ENCODE data around the gene DAB2IP.

The DAB2IP gene

DNA sequence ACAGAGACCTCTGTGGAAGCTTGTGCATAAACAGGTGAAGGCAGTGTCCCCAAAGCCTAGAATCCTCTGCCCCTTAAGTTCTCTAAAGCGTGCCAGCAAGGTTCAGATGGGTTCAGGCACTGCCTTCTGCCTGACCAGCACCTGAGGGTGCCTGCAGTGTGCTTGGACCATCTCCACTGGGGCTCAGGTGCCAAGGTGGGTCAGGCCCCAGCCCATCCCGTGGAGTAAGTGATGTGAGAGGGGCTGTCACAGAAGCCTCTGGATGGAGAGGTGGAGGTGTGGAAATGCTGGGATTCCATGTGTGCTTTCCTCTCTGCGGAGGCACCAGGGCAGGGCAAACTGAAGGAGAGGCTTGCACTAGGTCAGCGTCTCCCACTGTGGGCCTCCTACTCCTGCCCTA, 118.5 kb downstream of the DAB2IP start:
- Histone ChIP-seq H3K27me3 (ENCODE audit: low read depth, low read length) (no peaks in the 10 kb centered on the region), H2AFZ (ENCODE audit: low read depth, low read length) (no peak overlapping the region), H3K9ac (ENCODE audit: low read length) (no peak overlapping the region), H3K4me3 (ENCODE audit: low read length) (no peak overlapping the region), H3K36me3 (replicated peaks; ENCODE audit: low read depth, low read length) (no peaks in the 10 kb centered on the region), H3K27ac (ENCODE audit: low read length) (no peak overlapping the region), H4K20me1 (ENCODE audit: insufficient read depth, low read length) (no peaks in the 10 kb centered on the region), H3K9me3 (ENCODE audit: insufficient read depth, low read length) (no peaks in the 10 kb centered on the region), H3K79me2 (ENCODE audit: low read length) (no peaks in the 10 kb centered on the region), H3K4me1 (ENCODE audit: low read length) (peaks cover 8% of the 10 kb centered on the region), H3K4me2 (ENCODE audit: low read length) (no peak overlapping the region)
- no peak for TF ChIP-seq EZH2phosphoT487 (IDR thresholded peaks at IDR 0.05; ENCODE audit: low read depth)
- TF ChIP-seq, protein P1, sequence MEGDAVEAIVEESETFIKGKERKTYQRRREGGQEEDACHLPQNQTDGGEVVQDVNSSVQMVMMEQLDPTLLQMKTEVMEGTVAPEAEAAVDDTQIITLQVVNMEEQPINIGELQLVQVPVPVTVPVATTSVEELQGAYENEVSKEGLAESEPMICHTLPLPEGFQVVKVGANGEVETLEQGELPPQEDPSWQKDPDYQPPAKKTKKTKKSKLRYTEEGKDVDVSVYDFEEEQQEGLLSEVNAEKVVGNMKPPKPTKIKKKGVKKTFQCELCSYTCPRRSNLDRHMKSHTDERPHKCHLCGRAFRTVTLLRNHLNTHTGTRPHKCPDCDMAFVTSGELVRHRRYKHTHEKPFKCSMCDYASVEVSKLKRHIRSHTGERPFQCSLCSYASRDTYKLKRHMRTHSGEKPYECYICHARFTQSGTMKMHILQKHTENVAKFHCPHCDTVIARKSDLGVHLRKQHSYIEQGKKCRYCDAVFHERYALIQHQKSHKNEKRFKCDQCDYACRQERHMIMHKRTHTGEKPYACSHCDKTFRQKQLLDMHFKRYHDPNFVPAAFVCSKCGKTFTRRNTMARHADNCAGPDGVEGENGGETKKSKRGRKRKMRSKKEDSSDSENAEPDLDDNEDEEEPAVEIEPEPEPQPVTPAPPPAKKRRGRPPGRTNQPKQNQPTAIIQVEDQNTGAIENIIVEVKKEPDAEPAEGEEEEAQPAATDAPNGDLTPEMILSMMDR (IDR thresholded peaks at IDR 0.05; ENCODE audit: low read depth, low read length) = no peak

DNA sequence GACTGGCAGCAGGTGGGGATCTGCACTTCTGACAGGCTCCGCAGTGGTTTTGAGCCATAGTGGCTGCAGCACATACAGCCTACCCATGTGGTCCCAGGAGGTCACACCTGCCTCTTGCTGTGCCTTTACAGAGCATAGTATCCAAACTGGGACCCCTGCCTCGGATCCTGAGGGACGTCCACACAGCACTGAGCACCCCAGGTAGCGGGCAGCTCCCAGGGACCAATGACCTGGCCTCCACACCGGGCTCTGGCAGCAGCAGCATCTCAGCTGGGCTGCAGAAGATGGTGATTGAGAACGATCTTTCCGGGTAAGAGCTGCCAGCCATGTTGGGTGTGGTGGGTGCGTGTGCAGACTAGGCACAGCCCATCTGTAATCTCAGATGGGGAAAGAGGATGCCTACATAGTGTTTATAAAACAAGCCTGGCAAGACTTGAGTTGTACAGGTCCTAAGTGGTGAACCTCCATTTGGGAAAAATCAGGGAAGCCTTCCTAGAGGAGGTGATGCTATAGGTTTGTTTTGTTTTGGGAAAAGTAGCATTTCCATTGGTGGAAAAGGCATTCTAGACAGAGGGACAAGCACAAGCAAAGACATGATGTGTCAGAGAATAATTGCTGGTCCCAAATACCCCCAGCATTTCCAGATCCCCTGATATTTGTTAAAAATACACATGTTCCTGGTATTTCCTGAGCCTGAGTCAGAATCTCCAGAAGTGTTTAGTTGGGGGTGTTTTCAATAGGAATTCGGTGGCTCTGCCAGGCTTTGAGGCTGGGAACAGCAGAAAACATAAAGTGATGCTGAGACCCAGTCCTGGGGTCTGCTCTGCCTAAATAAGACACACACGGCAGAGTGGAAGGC, 119.2 kb downstream of the DAB2IP start:
- H3K4me2 ChIP-seq (ENCODE audit: low read length) = no peak overlapping the region
- H3K27ac ChIP-seq (ENCODE audit: low read length) = no peak overlapping the region
- H3K27me3 ChIP-seq (ENCODE audit: low read depth, low read length) = no peaks in the 10 kb centered on the region
- H3K36me3 ChIP-seq (replicated peaks; ENCODE audit: low read depth, low read length) = no peaks in the 10 kb centered on the region
- H4K20me1 ChIP-seq (ENCODE audit: insufficient read depth, low read length) = no peaks in the 10 kb centered on the region
- H3K79me2 ChIP-seq (ENCODE audit: low read length) = no peaks in the 10 kb centered on the region
- no peak overlapping the region for H2AFZ ChIP-seq (ENCODE audit: low read depth, low read length)
- no peak overlapping the region for H3K9ac ChIP-seq (ENCODE audit: low read length)
- no peak overlapping the region for H3K4me3 ChIP-seq (ENCODE audit: low read length)
- peaks cover 15% of the 10 kb centered on the region for H3K4me1 ChIP-seq (ENCODE audit: low read length)
- no peaks in the 10 kb centered on the region for H3K9me3 ChIP-seq (ENCODE audit: insufficient read depth, low read length)
- TF ChIP-seq, protein P1 (IDR thresholded peaks at IDR 0.05; ENCODE audit: low read depth, low read length) = no peak
- no peak for TF ChIP-seq EZH2phosphoT487 (IDR thresholded peaks at IDR 0.05; ENCODE audit: low read depth)

DNA sequence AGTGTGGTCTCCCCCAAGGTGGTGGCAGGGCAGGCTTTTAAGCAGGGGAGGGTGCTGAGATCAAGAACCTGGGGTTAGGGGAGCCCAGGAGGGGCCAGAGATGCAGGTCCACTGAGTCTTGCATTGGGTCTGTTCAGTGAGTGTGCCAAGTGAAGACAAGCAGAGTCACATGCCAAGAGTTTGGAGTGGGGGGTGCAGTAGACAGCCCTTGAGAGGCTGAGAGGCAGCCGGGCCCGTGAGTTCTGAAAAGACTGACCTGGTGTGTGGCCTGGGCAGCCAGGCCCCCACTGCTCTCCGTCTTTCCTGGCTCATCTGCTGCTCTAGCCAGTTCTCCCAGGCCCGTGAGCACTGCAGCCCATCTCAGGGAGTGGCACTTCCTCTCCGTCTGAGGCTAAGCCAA, 120.0 kb downstream of the DAB2IP start:
- no peaks in the 10 kb centered on the region for H3K79me2 ChIP-seq (ENCODE audit: low read length)
- H3K36me3 ChIP-seq (replicated peaks; ENCODE audit: low read depth, low read length) = no peaks in the 10 kb centered on the region
- no peak overlapping the region for H3K9ac ChIP-seq (ENCODE audit: low read length)
- no peak overlapping the region for H2AFZ ChIP-seq (ENCODE audit: low read depth, low read length)
- H3K27me3 ChIP-seq (ENCODE audit: low read depth, low read length) = no peaks in the 10 kb centered on the region
- H3K4me1 ChIP-seq (ENCODE audit: low read length) = peaks cover 16% of the 10 kb centered on the region
- no peaks in the 10 kb centered on the region for H4K20me1 ChIP-seq (ENCODE audit: insufficient read depth, low read length)
- TF ChIP-seq EZH2phosphoT487 (IDR thresholded peaks at IDR 0.05; ENCODE audit: low read depth) = no peak
- TF ChIP-seq, protein P1 (IDR thresholded peaks at IDR 0.05; ENCODE audit: low read depth, low read length) = no peak
- no peak overlapping the region for H3K4me2 ChIP-seq (ENCODE audit: low read length)
- no peaks in the 10 kb centered on the region for H3K9me3 ChIP-seq (ENCODE audit: insufficient read depth, low read length)
- no peak overlapping the region for H3K4me3 ChIP-seq (ENCODE audit: low read length)
- H3K27ac ChIP-seq (ENCODE audit: low read length) = no peak overlapping the region

DNA sequence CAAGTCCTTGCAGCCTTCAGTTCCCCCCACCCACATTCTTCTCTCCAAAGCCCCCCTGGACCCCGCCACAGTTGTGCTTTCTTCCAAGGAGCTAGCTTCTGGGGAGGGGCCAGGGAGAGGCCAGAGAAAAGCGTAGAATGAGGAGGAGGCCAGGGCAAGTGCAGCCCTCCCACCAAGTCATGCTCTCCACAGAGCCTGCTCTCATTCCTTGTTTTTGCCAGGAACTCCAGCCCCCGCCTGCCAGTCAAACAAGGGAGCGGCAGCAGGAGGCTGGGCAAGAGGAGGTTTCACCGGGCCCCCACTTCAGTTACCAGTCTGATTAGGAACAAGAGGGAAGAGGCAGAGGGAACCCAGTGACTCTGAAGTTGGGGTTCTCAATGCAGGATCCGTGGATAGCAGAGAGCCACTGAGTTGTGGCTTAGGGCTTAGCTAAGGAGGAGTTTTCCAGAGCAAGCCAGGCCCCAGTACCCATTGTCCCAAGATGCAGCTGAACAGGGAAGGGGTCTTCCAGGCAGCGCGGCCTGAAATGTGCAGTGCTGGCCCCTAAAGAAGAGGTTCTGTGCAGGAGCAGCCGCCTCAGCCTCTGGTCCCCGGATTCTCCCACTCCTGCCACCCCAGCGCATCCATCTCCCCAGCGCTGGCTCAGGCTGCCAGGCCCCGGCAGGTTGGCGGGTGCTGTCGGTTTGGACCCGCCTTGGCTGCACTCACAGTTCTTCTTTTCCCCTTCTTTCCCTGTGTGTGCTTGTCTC, 120.6 kb downstream of the DAB2IP start:
- TF ChIP-seq, protein P1 (IDR thresholded peaks at IDR 0.05; ENCODE audit: low read depth, low read length) = no peak
- TF ChIP-seq EZH2phosphoT487 (IDR thresholded peaks at IDR 0.05; ENCODE audit: low read depth) = no peak
- no peak overlapping the region for H3K4me2 ChIP-seq (ENCODE audit: low read length)
- H3K4me3 ChIP-seq (ENCODE audit: low read length) = no peak overlapping the region
- no peaks in the 10 kb centered on the region for H3K27me3 ChIP-seq (ENCODE audit: low read depth, low read length)
- H4K20me1 ChIP-seq (ENCODE audit: insufficient read depth, low read length) = no peaks in the 10 kb centered on the region
- H3K79me2 ChIP-seq (ENCODE audit: low read length) = no peaks in the 10 kb centered on the region
- no peak overlapping the region for H2AFZ ChIP-seq (ENCODE audit: low read depth, low read length)
- H3K9ac ChIP-seq (ENCODE audit: low read length) = no peak overlapping the region
- H3K4me1 ChIP-seq (ENCODE audit: low read length) = peaks cover 16% of the 10 kb centered on the region
- no peak overlapping the region for H3K27ac ChIP-seq (ENCODE audit: low read length)
- H3K9me3 ChIP-seq (ENCODE audit: insufficient read depth, low read length) = no peaks in the 10 kb centered on the region
- no peaks in the 10 kb centered on the region for H3K36me3 ChIP-seq (replicated peaks; ENCODE audit: low read depth, low read length)

All from OCI-LY3 (cell line).